GM12878 (cell line): ENCODE data around the gene ARFGAP2. TPM values are rescaled to one million over a fixed set of nuclear protein-coding genes. Genes with fewer than 3 reads are reported as not detected.

Experiments
- ATAC-seq: fragments of 200-7000 bp; cut with Tn5 transposase; 3 replicates; pipeline ENCODE4 v1.9.1; 2020; ENCODE audit warnings: mild to moderate bottlenecking, moderate library complexity
- BruUV-seq: library from RNA; stranded (reverse); fragments of 400-500 nt; replicated peaks from 2 replicates; lab custom pipeline; 2021; lab: Mats Ljungman, UMichigan
- CTCF ChIA-PET: fragments of 300-600 bp; sonication (Branson Sonifier 250); formaldehyde crosslinking; extraction: SDS; loops from one replicate; lab custom pipeline; 2021; ENCODE audit warnings: inconsistent platforms; lab: Yijun Ruan, JAX
- POLR2A ChIA-PET: fragments of 350-600 bp; formaldehyde crosslinking; extraction: SDS; loops from one replicate; lab custom pipeline; 2021; ENCODE audit warnings: inconsistent platforms; lab: Charles Lee
- RAD21 ChIA-PET: fragments of 300-600 bp; sonication (Branson Sonifier 250); formaldehyde crosslinking; loops from one replicate; lab custom pipeline; 2023; ENCODE audit warnings: antibody characterized with exemption; ENCODE audit not compliant: unreplicated experiment; lab: Charles Lee
- SMC1A ChIA-PET: fragments of 300-600 bp; sonication (Branson Sonifier 250); formaldehyde crosslinking; loops from one replicate; lab custom pipeline; 2023; ENCODE audit not compliant: unreplicated experiment, uncharacterized antibody; lab: Charles Lee
- DNase-seq: peaks from one replicate; pipeline ENCODE4 v3.0.0-alpha.2; 2011; ENCODE audit warnings: low read depth, low spot score
- FAIRE-seq: peaks from 3 replicates; lab custom pipeline; 2011; peaks lifted over from hg19 to GRCh38; lab: Jason Lieb, UNC
- H2AFZ ChIP-seq: 2 replicates; pipeline ENCODE4 v1.6.0; 2011; ENCODE audit warnings: low read depth, low read length, control low read depth; ENCODE audit not compliant: control insufficient read depth
- H3K27ac ChIP-seq: 2 replicates; pipeline ENCODE4 v1.5.1; 2011; ENCODE audit warnings: control low read depth; ENCODE audit not compliant: control insufficient read depth, insufficient read depth
- H3K27me3 ChIP-seq, 2 experiments: replicated peaks in 1 of 2; 2 replicates each; pipeline versions ENCODE4 v1.6.0 to v1.6.1; 2011; ENCODE audit warnings: low read length in 1 of 2; ENCODE audit not compliant: control insufficient read depth in 2 of 2, insufficient read depth in 2 of 2
- H3K36me3 ChIP-seq, 2 experiments: 2 replicates each; pipeline ENCODE4 v1.5.1; 2011; ENCODE audit warnings: low read length in 1 of 2; ENCODE audit not compliant: control insufficient read depth in 2 of 2, insufficient read depth in 2 of 2
- H3K4me1 ChIP-seq: 2 replicates; pipeline ENCODE4 v1.6.1; 2011; ENCODE audit warnings: mild to moderate bottlenecking, low read length, moderate library complexity, mixed read lengths; ENCODE audit not compliant: control insufficient read depth, insufficient read depth
- H3K4me2 ChIP-seq: 2 replicates; pipeline ENCODE4 v1.6.0; 2011; ENCODE audit warnings: control low read depth; ENCODE audit not compliant: control insufficient read depth, insufficient read depth
- H3K4me3 ChIP-seq: fragments of 200-600 bp; sonication (generic); 2 replicates; pipeline ENCODE4 v1.5.1; 2016
- H3K79me2 ChIP-seq: 2 replicates; pipeline ENCODE4 v1.6.0; 2011; ENCODE audit warnings: low read length; ENCODE audit not compliant: control insufficient read depth, insufficient read depth
- H3K9ac ChIP-seq: 2 replicates; pipeline ENCODE4 v1.8.0; 2011; ENCODE audit warnings: low read length, control low read depth, mixed read lengths; ENCODE audit not compliant: control insufficient read depth, insufficient read depth
- H3K9me3 ChIP-seq: replicated peaks from 3 replicates; pipeline ENCODE4 v1.5.1; 2011; ENCODE audit warnings: mild to moderate bottlenecking, low read length; ENCODE audit not compliant: control insufficient read depth, insufficient read depth
- H4K20me1 ChIP-seq: 2 replicates; pipeline ENCODE4 v1.6.0; 2011; ENCODE audit not compliant: control insufficient read depth, insufficient read depth
- CBX5 ChIP-seq: sonication (generic); IDR thresholded peaks from 2 replicates; pipeline ENCODE4 v1.6.1; 2016; ENCODE audit warnings: low read depth, moderate library complexity, mild to moderate bottlenecking, inconsistent platforms
- CEBPB ChIP-seq, 2 experiments: fragments of 150-350 bp in 1 of 2; IDR thresholded peaks; 2 replicates each; pipeline ENCODE4 v1.6.1; 2012 to 2014; ENCODE audit warnings: low read depth in 2 of 2, low read length in 2 of 2, borderline replicate concordance in 1 of 2, inconsistent platforms in 1 of 2
- E4F1 ChIP-seq: fragments of 450-650 bp; IDR thresholded peaks from 2 replicates; pipeline ENCODE4 v1.6.1; 2018; ENCODE audit warnings: borderline replicate concordance, mild to moderate bottlenecking; ENCODE audit not compliant: partially characterized antibody
- GABPA ChIP-seq: IDR thresholded peaks from 2 replicates; pipeline ENCODE4 v1.6.1; 2014; ENCODE audit warnings: antibody characterized with exemption, low read depth, mild to moderate bottlenecking, inconsistent platforms
- ZNF622 ChIP-seq: fragments of 450-650 bp; IDR thresholded peaks from 2 replicates; pipeline ENCODE4 v1.6.1; 2017; ENCODE audit warnings: mild to moderate bottlenecking, inconsistent platforms
- WGBS: methylation state at CpG from one replicate; pipeline ENCODE4 v1.1.6; 2016; ENCODE audit warnings: low lambda C conversion rate; ENCODE audit not compliant: insufficient replicate concordance, insufficient coverage; ENCODE audit errors: missing lambda C conversion rate; 5-methylcytosine and 5-hydroxymethylcytosine counted together
- in situ Hi-C: fragments of 300-500 bp; cut with MboI; formaldehyde crosslinking; loops from 9 replicates; pipeline ENCODE4 v1.14.3; 2018; ENCODE audit warnings: mixed read lengths
- intact Hi-C: fragments of 100-400 bp; cut with micrococcal nuclease; formaldehyde crosslinking; loops from one replicate; pipeline ENCODE4 v1.14.2; 2022; ENCODE audit not compliant: unreplicated experiment
- polyA plus RNA-seq, 11 experiments: library from polyadenylated mRNA; depleted of rRNA in 4 of 11; unstranded in 6 of 11; stranded (reverse) in 5 of 11; fragments of >200 nt; fragmentation: Nextera tagmentation in 4 of 11; fragmentation: Illumina TruSeq in 1 of 11; extraction: Ambion mirVana in 4 of 11; extraction: Trizol in 1 of 11; gene quantifications; 1 replicate in 1 of 11; 2 replicates in 10 of 11; pipeline versions ENCODE4 v1.2.1 to v1.2.3, GENCODE V29; 2011 to 2016; ENCODE audit warnings: inconsistent platforms in 2 of 11, missing spikeins in 2 of 11, low read depth in 1 of 11
- total RNA-seq, 4 experiments: library from RNA; depleted of rRNA in 3 of 4; stranded (reverse); fragments of >200 nt in 3 of 4; fragmentation: Illumina TruSeq in 1 of 4; extraction: Trizol in 1 of 4; gene quantifications; 2 replicates each; pipeline versions ENCODE4 v1.2.1 to v1.2.3, GENCODE V29; 2013 to 2021

ARFGAP2 gene
- total and polyA plus RNA-seq, 10 of the 15 experiments (the other 5 are each of a cell fraction or from before 2014, with no cell fraction given), result 20.9 to 100 (median 75.5) TPM

DNA sequence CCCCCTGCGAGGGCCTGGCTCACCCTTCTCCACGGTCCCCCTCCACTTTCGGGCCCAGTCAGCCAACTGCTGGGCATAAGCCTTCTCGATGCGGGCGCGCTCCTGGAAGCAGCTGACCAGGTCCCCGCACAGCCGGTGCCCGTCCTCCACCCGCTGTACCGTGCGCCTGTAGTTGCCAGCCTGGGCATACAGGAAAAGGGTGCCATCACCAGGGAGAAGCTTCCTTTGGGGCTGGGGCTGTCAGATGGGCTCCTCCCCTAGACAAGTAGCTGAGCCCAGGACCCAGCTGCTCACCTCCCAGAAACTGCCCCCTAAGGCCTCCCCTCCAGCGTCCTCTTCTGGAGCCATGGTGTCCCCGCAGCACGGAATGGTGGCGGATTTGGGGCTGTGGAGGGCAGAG is 5.7 kb upstream of the ARFGAP2 start:
- Histone ChIP-seq H3K27me3 (peaks cover 0 to 13% of the 10 kb centered on the region in 2 experiments; a peak in 3 of 4 replicates), H3K4me3 (no peak overlapping the region), H3K27ac (no peak overlapping the region), H3K36me3 (no peaks in the 10 kb centered on the region), H3K9me3 (no peaks in the 10 kb centered on the region), H3K4me2 (no peak overlapping the region), H3K9ac (no peak overlapping the region), H2AFZ (no peak overlapping the region), H3K4me1 (peaks cover 16% of the 10 kb centered on the region), H4K20me1 (no peaks in the 10 kb centered on the region), H3K79me2 (no peaks in the 10 kb centered on the region)
- RAD21 ChIA-PET, result interaction anchor here (1.1 kb wide), 1 partner anchor 77 kb away, joined by 3 read pairs; no protein-coding TSS in a partner anchor
- no peak for FAIRE-seq
- in situ Hi-C loops, result no loop called here
- POLR2A ChIA-PET, result interaction anchor here (0.7 kb wide), 1 partner anchor 70 kb away, joined by 4 read pairs; no protein-coding TSS in a partner anchor
- no TSS peak for BruUV-seq
- intact Hi-C loops, result no loop called here
- SMC1A ChIA-PET, result no interaction called here
- WGBS, result 91% methylated on average over 17 of the region's 17 CpGs
- CTCF ChIA-PET, result interaction anchor here (1.2 to 2.0 kb wide), 2 partner anchors 77 to 230 kb away, joined by 3 to 7 read pairs; no protein-coding TSS in a partner anchor
- ATAC-seq, result no peak
- DNase-seq, result no peak
- TF ChIP-seq CBX5 (no peak), E4F1 (no peak), CEBPB (IDR thresholded peaks at IDR 0.05; ENCODE audit: borderline replicate concordance in 1 of 2, low read depth in 2 of 2, low read length in 2 of 2) (no peak), GABPA (no peak), ZNF622 (no peak)
- TF ChIP-seq, all 136 proteins: peak for 0
